Activated effector memory CD4-positive, alpha-beta T cell treated with anti-CD3 and anti-CD28 coated beads, Interleukin-2, amount 50 U/mL, for 16 hours (primary cell): ENCODE data around the gene PLCG1.

ENCODE experiments used
- DNase-seq: peaks from one replicate; pipeline ENCODE4 v3.0.0-alpha.2; 2020

The PLCG1 gene

GRCh38 chr20:41145317-41145716, 8.0 kb downstream of the PLCG1 start:
- DNase-seq: peak; percentile 21

DNA sequence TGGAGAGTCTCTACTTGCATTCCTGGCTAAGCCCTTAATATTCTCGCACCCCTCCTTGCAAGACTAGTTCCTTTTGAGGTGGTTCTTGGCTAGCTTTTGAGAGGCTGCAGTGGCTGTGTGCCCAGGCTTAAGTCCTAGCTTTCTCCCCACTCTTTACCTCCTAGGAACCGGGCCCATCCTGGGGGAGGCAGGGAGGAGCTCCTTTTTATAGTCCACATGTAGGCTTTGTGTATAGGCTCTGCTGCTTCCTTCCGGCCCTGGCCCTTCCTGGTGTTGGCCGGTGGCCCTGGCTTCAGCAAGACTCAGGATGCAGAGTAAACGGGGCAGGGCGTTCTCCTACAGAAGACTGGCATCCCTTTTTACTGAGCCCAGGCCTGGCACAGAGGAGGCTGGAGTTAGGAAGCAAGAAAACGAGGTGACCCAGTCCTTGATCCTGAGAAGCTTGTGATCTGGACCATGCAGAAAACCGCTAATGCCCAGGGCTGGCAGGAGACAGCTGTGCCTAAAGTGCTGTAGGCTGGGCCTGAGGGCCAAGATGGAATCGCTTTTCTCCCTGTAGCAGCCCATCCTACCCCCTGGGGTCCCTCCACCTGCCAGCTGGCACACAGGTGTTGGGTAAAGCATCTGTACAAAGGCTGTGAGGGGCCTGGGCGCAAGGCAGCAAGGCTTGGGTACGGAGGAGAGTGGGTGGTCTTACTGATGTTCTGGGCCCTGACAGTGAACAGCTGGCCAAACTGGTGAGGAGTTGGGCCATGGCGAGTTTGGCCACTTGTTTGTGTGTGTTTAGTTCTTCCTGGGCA, 8.7 kb downstream of the PLCG1 start:
- DNase-seq: no peak

GRCh38 chr20:41147767-41148191, 10.4 kb downstream of the PLCG1 start:
- no peak for DNase-seq

GRCh38 chr20:41148942-41149341, 11.6 kb downstream of the PLCG1 start:
- no peak for DNase-seq

DNA sequence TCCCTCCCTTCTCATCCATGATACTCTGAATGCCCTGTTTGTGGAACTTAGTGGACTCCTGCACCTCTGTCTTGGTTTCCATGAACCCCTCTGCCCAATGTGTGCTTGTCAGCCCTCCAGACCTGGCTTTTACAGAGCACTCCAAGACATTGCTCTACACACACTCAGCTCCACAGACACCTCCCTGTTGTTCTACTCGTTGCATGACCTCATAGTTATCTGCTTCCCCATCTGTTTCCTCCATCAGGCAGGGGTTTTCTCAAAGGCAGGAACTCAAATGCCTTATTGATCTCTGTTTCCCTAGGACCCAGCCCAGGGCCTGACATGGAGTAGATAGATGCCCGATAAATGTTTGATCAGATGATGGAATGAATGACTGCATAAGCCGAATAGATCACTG, 13.3 kb downstream of the PLCG1 start:
- DNase-seq: no peak

- DNase-seq: no peak
Observed at GRCh38 chr20:41151134-41151869, 14.0 kb downstream of the PLCG1 start.

- DNase-seq: no peak
Observed at GRCh38 chr20:41152108-41152757, 14.9 kb downstream of the PLCG1 start.

- DNase-seq: no peak
Observed at GRCh38 chr20:41154436-41155176, 17.3 kb downstream of the PLCG1 start.

- DNase-seq: no peak
Observed at GRCh38 chr20:41155261-41155660, 17.9 kb downstream of the PLCG1 start.

DNA sequence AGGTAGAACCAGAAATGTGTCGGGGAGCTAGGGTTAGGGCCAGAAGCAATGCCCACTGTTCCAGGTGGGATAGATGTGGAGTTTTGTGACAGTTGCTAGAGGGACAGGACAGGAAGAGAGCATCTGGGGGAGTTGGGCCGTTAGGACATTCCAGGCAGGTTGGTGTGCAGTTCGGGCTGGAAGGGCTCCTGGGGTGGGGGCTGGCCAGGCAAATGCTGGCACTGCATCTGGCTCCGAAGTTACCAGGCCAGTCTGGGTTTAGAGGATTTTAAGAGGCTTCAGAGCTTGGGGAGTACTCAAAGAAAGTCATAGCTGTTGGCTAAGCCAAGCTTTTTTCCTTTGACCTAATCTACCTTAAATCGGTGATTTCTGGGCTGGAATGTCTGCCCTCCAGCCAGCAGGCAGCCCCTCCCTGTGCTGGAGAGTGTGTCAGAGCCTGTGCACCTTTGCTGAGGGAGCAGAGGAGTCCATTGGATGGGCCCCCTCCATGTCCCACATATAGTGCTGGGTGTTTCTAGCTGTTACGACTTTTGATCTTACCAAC, 20.8 kb downstream of the PLCG1 start:
- DNase-seq: no peak

- no peak for DNase-seq
Observed at GRCh38 chr20:41159547-41159946, 22.2 kb downstream of the PLCG1 start.

DNA sequence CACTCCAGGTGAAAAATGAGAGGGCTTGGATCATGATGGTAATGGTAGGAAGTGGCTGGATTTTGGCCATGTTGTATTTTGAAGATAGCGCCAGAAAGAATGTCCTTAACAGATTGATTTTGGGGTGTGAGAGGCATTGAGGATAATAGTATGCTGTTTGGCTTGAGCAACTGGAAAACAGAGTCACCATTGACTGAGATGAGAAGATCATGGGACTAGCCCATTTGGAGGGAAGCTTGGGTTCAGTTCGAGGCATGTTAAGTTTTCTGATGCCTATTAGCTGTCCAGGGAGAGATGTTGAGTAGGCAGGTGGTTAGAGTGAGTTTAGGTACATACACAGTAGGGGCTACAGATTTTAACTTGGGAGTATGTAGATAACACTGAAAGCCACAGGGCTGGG, 23.3 kb downstream of the PLCG1 start:
- DNase-seq: no peak

DNA sequence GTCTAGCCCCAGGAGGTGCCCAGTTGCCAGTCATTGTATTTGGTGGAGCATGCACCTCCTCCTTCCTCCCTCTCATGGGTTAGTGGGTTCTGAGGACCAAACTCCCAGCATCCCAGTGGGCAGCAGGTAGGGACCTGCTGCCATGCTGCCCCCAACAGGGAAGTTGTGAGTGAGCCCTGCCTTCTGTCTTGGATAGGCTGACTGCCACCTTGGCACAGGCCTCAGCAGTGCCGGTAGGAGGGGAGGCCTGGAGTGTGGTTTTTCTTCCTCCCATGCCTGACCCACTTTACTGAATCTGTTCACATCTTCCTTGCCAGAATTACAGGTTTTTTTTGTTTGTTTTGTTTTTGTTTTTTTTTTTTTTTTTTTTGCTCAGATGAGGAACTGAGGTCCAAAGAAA, 24.5 kb downstream of the PLCG1 start:
- no peak for DNase-seq

DNA sequence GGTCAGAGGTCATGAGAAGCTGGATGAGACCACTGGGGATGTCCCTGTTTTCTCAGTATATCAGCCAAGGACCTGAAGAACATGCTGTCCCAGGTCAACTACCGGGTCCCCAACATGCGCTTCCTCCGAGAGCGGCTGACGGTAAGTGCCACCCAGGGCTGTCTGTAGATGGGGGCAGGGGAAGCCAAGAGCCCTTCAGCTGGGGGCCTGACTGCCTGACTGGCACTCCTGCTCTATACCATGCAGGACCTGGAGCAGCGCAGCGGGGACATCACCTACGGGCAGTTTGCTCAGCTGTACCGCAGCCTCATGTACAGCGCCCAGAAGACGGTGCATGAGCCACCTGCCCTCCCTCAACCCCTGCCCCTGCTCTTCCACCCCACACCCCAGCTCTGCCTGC, 25.1 kb downstream of the PLCG1 start:
- no peak for DNase-seq

DNA sequence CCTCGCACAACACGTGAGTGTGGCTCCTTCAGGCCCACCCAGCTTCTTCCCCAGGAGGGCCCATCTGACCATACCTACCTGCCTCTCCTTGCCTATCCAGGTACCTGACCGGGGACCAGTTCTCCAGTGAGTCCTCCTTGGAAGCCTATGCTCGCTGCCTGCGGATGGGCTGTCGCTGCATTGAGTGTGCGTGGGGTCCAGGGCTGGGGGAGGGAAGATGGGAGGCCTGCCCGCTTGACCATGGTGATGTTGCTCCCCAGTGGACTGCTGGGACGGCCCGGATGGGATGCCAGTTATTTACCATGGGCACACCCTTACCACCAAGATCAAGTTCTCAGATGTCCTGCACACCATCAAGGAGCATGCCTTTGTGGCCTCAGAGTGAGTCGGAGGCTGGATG, 26.5 kb downstream of the PLCG1 start:
- DNase-seq: no peak

- DNase-seq: no peak
Observed at GRCh38 chr20:41165001-41165882, 27.9 kb downstream of the PLCG1 start.

- peak; percentile 55 for DNase-seq
Observed at GRCh38 chr20:41166201-41167117, 29.1 kb downstream of the PLCG1 start.

- DNase-seq: peak; percentile 60
Observed at GRCh38 chr20:41167118-41167470, 29.8 kb downstream of the PLCG1 start.

GRCh38 chr20:41167481-41168253, 30.3 kb downstream of the PLCG1 start:
- DNase-seq: peak; percentile 39
